HG03135 (cell line): ENCODE data around the gene VCL.

Source experiments
- ATAC-seq: cut with Tn5 transposase; IDR thresholded peaks from one replicate; pipeline ENCODE4 v1.9.1; 2021; ENCODE audit warnings: mild to moderate bottlenecking, moderate library complexity; ENCODE audit not compliant: unreplicated experiment

VCL gene

GRCh38 chr10:74067373-74068352, 69.7 kb downstream of the VCL start:
- ATAC-seq = no peak

GRCh38 chr10:74071157-74071556, 73.2 kb downstream of the VCL start:
- ATAC-seq = no peak

GRCh38 chr10:74072503-74072902, 74.6 kb downstream of the VCL start:
- no peak for ATAC-seq

GRCh38 chr10:74075906-74076305, 78.0 kb downstream of the VCL start:
- ATAC-seq = no peak

GRCh38 chr10:74076961-74077360, 79.0 kb downstream of the VCL start:
- no peak for ATAC-seq

DNA sequence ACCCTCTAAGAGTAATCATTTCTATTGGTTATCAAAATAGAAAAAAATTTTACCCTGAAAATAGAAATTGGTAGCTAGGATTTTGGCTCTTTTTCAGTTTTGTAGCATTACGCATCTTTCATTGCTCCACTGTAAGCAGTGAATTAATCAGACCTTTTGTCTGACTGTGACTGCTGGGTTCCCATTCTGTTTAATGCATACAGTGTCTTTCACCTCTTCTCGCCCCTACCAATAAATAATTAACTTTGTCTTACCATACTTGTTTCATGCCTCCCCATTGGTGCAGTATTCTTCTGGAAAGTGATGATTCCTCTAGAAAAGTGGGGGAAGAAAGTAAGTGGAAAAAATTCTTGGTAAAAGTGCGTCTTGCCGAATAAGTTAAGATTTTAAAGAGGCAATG, 79.5 kb downstream of the VCL start:
- ATAC-seq = no peak

DNA sequence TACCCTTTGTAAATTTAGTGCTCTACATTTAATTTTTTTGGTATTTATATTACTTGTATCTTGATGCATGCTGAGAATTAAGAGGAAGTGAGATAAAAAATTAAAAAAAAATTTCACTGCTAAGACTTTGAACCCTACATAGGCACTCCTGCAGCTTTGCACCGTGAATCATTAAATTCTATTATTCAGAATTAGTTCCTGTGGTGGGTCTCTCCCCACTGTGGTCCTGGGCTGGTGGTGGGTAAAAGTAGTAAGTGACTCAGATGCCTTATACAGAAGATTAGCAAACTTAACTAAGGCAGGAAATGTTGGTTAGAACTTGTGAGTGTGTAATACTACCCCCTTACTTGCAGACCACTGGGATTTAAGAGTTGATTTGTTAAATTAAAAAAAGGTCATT, 80.1 kb downstream of the VCL start:
- ATAC-seq = peak; percentile 78

DNA sequence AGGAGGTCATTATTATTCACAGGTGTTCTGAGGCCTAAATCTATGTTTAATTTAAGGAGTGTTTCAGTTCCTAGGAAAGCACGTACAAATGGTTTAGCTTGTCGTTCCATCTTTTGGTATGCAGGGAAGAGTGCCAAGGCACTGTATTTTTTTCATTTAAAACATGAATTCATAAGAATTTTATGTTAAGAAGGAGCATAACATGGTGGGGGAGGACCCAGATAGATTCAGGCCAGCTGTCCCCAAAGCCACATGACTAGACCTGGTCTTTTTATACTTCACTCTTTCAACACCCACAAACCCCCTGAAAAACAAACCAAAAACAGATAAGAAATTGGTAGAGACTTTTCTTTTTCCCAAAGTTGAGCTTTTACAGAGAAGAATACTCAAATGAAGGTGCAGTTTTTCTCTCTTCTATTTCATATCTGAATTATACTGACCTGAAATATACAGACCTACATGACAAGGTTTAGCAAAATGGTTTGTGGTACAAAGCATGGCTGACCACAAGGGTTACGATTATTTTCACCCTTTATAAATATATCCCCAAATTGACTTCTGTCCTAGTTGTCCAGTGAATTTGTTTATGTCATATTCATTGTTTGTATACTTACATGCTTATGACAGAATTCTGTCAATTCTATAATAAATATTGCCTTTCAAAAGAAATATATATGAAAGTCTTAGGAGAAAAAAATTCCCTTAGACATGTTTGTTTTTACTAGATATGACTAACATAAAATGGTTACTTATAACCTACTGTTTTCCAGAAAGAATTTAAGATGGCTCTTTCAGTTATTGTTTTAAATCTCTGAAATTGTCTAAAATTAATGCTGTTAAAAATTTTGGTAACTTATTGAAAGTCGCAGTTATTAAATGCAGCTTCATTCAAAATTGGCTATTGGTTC, 81.4 kb downstream of the VCL start:
- no peak for ATAC-seq

DNA sequence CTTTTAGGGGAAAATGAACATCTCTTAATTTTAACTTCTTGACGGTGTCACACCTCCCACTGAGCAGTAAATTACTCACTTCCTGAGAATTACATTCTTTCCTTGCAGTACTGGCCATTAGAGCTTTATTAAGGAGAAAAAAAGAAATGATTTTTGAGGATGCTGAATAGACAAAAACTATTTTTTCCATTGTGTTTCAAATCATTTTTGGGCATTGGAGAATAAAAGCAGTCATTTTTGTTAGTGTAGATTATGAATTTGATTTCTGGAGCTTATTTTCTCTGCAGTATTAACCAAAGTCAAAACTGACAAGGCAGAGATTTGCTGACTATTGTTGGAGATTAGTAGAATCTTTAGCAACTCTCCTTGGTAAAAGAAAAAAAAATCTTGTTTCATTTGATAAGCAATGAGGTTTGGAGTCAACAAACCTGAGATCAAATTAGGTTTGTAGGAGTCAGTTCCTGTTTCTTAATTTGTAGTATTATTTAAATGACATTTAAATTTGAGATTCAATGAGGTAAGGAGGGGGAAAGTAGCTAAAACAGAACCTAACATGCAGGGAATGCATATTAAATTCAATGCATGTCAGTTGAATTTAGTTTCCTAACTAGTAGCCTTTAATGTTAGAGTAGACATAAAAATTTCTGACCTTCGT, 82.1 kb downstream of the VCL start:
- ATAC-seq = no peak

DNA sequence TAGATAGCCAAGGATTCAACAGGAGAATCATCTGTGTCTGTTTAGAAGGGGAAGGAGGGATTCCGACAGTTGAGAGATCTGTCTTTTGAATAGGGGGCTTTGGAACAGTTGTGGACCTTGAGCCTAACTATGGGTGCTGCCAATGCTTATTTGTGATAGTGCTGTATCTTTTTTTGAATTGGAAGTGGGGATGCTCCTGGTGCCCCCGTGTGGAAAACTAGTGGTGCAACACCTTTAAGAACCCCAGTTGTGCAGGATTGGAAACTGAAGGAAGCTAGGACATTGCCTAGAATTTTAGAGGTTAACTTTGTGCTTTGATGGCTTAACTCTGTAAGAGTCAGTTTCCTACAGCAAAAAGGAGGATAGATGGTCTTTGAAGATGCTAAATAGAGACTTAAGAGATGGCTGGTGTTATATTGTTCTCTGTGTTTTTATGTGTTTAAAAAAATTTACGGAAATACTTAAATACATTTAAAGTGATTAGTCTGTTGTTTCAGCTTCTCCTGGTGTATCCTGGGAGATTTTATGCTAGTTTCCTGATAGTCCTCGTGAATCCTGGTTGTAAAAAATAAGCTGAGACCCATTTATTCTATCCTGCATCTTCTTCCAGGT, 83.4 kb downstream of the VCL start:
- ATAC-seq = no peak

DNA sequence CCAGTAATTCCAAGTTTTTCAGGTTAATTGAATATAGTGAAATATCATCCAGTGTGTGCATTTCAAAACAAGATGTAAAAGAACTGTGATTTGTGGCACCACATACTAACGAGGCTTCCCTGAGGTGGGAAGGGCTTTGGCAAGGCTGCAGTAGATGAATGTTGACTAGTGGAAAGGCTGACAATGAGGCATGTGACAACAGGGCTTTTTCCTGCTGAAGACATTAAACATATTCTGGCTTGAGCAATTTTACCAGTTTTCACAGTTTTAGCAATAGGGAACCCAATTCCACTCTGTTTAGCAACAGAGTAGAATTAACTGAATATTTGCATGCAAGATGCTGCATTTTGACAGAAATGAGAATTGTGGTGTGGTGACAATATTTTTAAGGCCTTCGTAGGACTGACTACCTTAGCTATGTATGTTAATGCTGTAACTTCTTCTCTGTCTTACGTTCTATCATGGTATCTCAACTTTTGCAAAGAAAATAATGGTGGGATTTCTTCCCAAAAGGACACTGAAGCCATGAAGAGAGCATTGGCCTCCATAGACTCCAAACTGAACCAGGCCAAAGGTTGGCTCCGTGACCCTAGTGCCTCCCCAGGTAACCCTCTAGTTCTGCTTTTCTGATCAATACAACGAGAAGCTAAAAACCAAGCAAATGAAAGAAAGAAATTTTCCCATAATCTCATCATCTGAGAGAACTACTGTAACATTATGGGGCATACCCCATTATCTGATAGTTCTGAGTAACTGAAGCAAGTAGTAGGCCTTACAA, 84.2 kb downstream of the VCL start:
- no peak for ATAC-seq

DNA sequence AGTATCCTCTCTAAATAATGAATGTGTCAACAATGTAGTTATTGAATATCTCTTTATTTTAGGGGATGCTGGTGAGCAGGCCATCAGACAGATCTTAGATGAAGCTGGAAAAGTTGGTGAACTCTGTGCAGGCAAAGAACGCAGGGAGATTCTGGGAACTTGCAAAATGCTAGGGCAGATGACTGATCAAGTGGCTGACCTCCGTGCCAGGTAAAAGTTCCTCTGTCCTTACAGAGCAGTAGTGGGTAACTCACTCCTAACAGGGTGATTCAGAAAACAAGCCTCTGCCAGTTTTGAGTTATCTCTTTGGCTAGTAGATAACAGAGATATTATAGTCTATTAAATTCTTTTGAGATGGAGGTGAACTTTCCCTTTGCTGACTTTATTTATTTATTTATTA, 85.4 kb downstream of the VCL start:
- no peak for ATAC-seq

GRCh38 chr10:74084955-74085354, 87.0 kb downstream of the VCL start:
- ATAC-seq = peak; percentile 61

- ATAC-seq = no peak
Measured at GRCh38 chr10:74086317-74086716, 88.4 kb downstream of the VCL start.

- ATAC-seq = no peak
Measured at GRCh38 chr10:74088722-74089121, 90.8 kb downstream of the VCL start.

DNA sequence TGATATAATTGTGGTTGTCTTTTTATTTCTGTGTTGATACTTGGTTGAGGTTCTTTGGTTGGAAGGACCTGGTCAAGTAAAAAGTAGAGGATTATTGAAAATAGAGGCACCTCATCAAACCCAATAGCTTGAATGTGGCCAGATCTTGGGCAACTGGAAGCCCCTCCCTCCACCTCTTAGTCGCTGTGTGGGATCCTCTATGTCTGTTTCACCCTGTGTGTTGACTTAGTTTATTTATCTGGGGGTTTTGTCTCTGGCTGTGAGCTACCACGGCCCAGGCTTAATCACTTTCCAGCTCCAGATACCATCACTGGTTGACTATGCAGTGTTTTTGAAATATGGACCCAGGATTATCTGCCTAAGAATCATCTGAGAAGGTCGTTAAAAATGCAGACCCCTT, 94.5 kb downstream of the VCL start:
- no peak for ATAC-seq

DNA sequence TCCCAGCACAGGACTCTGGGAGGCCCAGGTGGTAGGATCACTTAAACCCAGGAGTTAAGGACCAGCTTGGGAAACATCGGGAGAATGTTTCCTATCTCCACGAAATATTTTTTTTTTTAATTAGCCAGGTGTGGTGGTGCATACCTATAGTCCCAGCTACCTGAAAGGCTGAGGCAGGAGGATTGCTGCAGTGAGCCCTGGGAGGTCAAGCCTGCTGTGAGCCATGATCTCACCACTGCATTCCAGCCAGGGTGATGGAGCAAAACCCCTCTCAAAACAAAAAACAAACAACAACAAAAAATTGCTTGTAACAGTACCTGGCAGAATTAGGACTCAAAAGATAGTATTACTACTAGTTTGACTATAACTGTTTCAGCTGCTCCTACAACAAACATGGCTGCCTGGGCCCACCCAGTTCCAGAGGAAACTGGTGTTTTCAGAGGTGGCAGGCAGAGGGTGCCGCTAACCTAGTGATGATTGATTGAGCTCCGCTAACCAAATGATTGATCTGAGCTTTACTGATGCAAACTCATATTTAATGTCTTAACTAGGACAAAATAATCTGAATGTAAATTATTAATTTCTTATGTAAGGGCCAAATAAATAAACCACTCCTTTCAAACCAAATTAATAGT, 95.7 kb downstream of the VCL start:
- no peak for ATAC-seq

GRCh38 chr10:74094231-74094630, 96.3 kb downstream of the VCL start:
- no peak for ATAC-seq

DNA sequence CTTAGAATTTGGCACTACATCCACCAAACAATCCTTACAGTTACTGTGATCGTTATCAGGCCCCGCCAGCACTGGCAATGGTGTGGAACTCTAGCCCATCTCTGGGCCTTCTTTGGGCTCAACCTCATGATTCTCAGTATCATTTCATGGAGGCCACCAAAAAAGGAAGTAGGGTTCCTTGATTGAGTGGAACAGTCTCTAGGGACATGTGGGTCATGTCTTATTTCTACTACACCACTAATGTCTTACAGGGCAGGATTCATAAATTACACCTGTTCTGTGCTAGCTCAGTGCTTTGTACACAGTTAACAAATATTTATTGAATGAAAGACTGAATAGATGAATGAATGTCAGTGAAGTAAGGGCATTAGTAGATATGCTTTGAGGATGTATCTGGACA, 98.9 kb downstream of the VCL start:
- peak; percentile 89 for ATAC-seq

GRCh38 chr10:74097776-74098175, 99.9 kb downstream of the VCL start:
- ATAC-seq = no peak
